Fibroblast of gingiva (primary cell): ENCODE data around the gene RPEL1.
"Not testable (repeated sequence)": the region's sequence is repeated elsewhere in the genome, so short reads cannot be mapped to it uniquely, and the experiment has no call there.

Experiments
- DNase-seq: peaks from one replicate; pipeline ENCODE4 v3.0.0-alpha.2; 2011; ENCODE audit warnings: low read depth

Gene RPEL1

GRCh38 chr10:103232772-103233488 is 12.8 kb upstream of the RPEL1 start:
- DNase-seq = peak; percentile 70

- no peak for DNase-seq
Measured at GRCh38 chr10:103235775-103236174, 9.9 kb upstream of the RPEL1 start.

GRCh38 chr10:103238506-103239252 is 7.0 kb upstream of the RPEL1 start:
- peak; percentile 63 for DNase-seq

- DNase-seq = peak; percentile 39
Measured at GRCh38 chr10:103241262-103242011, 4.2 kb upstream of the RPEL1 start.

GRCh38 chr10:103244666-103245271 is 918 bp upstream of the RPEL1 start:
- peak; percentile 73 for DNase-seq

GRCh38 chr10:103246324-103246723 is 637 bp downstream of the RPEL1 start:
- DNase-seq = no peak

- DNase-seq = no peak
Measured at GRCh38 chr10:103254113-103254512, 8.4 kb downstream of the RPEL1 start.

- no peak for DNase-seq
Measured at GRCh38 chr10:103254538-103255325, 9.0 kb downstream of the RPEL1 start.

- no peak for DNase-seq
Measured at GRCh38 chr10:103256613-103257012, 10.9 kb downstream of the RPEL1 start.

GRCh38 chr10:103257812-103258211 is 12.1 kb downstream of the RPEL1 start:
- DNase-seq = no peak

- DNase-seq = not testable (repeated sequence)
Measured at GRCh38 chr10:103258928-103259327, 13.2 kb downstream of the RPEL1 start.

- no peak for DNase-seq
Measured at GRCh38 chr10:103259989-103260388, 14.3 kb downstream of the RPEL1 start.

GRCh38 chr10:103262229-103262628 is 16.5 kb downstream of the RPEL1 start:
- no peak for DNase-seq

- peak; percentile 57 for DNase-seq
Measured at GRCh38 chr10:103265717-103266329, 20.1 kb downstream of the RPEL1 start.

- DNase-seq = peak; percentile 100
Measured at GRCh38 chr10:103273041-103273441, 27.4 kb downstream of the RPEL1 start.

- DNase-seq = no peak
Measured at GRCh38 chr10:103276251-103276895, 30.7 kb downstream of the RPEL1 start.

GRCh38 chr10:103276896-103277712 is 31.4 kb downstream of the RPEL1 start, which contains the start of gene INA:
INA (plus strand) TSS chr10:103277138; CDS start chr10:103277212, 74 bp downstream.
- peak; percentile 24 for DNase-seq

- no peak for DNase-seq
Measured at GRCh38 chr10:103277713-103278536, 32.2 kb downstream of the RPEL1 start.

- no peak for DNase-seq
Measured at GRCh38 chr10:103278537-103278823, 32.8 kb downstream of the RPEL1 start.
